Measurements from ENCODE around the gene NNMT.

Gene NNMT

DNA sequence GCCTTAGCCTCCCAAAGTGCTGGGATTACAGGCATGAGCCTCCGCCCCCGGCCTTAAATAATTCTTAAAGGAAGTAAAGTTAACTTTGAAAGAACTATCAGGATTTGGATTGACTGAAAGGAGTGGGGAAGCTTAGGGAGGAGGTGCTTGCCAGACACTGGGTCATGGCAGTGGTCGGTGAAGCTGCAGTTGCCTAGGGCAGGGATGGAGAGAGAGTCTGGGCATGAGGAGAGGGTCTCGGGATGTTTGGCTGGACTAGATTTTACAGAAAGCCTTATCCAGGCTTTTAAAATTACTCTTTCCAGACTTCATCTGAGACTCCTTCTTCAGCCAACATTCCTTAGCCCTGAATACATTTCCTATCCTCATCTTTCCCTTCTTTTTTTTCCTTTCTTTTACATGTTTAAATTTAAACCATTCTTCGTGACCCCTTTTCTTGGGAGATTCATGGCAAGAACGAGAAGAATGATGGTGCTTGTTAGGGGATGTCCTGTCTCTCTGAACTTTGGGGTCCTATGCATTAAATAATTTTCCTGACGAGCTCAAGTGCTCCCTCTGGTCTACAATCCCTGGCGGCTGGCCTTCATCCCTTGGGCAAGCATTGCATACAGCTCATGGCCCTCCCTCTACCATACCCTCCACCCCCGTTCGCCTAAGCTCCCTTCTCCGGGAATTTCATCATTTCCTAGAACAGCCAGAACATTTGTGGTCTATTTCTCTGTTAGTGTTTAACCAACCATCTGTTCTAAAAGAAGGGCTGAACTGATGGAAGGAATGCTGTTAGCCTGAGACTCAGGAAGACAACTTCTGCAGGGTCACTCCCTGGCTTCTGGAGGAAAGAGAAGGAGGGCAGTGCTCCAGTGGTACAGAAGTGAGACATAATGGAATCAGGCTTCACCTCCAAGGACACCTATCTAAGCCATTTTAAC, at the start of gene NNMT:
NNMT (plus strand) TSS at position 724 of the 929 bp plus-strand sequence; CDS start at position 882, 158 bp downstream.
- TF ChIP-seq Cebpa-rat (IDR thresholded peaks at IDR 0.05): no peak
- H3K36me3 ChIP-seq: no peaks in the 10 kb centered on the region
- no peaks in the 10 kb centered on the region for H3K27me3 ChIP-seq
- H3K27ac ChIP-seq: no peak within 1 kb of the TSS
- H3K9me3 ChIP-seq: no peaks in the 10 kb centered on the region
- H3K4me2 ChIP-seq: no peak within 1 kb of the TSS
- H3K4me1 ChIP-seq: no peaks in the 10 kb centered on the region
- H4K20me1 ChIP-seq: no peaks in the 10 kb centered on the region
- no peak within 1 kb of the TSS for H3K4me3 ChIP-seq
- H3K9ac ChIP-seq: no peak within 1 kb of the TSS

- no peaks in the 10 kb centered on the region for H3K27me3 ChIP-seq
- TF ChIP-seq Cebpa-rat (IDR thresholded peaks at IDR 0.05): no peak
- H3K4me2 ChIP-seq: no peak overlapping the region
- no peak overlapping the region for H3K4me3 ChIP-seq
- H3K4me1 ChIP-seq: peaks cover 14% of the 10 kb centered on the region
- no peak overlapping the region for H3K27ac ChIP-seq
- H3K9me3 ChIP-seq: no peaks in the 10 kb centered on the region
- no peak overlapping the region for H3K9ac ChIP-seq
- H3K36me3 ChIP-seq: no peaks in the 10 kb centered on the region
- H4K20me1 ChIP-seq: no peaks in the 10 kb centered on the region
Observed at GRCh38 chr11:114247070-114247789, 49.0 kb upstream of the NNMT start.

DNA sequence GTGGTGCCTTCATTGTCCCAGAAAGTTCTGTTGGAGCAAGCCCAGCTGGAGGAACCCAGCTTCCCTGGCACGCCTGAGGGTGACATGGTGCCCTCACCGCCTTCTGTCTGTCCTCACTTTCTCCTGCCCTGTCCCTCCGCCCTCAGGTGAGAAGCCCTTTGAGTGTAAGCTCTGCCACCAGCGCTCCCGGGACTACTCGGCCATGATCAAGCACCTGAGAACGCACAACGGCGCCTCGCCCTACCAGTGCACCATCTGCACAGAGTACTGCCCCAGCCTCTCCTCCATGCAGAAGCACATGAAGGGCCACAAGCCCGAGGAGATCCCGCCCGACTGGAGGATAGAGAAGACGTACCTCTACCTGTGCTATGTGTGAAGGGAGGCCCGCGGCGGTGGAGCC, 46.0 kb upstream of the NNMT start:
- no peak overlapping the region for H3K27ac ChIP-seq
- no peak overlapping the region for H3K9ac ChIP-seq

GRCh38 chr11:114250993-114251814, 45.0 kb upstream of the NNMT start:
- no peak for TF ChIP-seq Cebpa-rat (IDR thresholded peaks at IDR 0.05)
- Histone ChIP-seq H3K27me3 (no peaks in the 10 kb centered on the region), H3K9ac (no peak overlapping the region), H3K9me3 (no peaks in the 10 kb centered on the region), H3K36me3 (no peaks in the 10 kb centered on the region), H3K4me1 (peaks cover 18% of the 10 kb centered on the region), H4K20me1 (no peaks in the 10 kb centered on the region), H3K27ac (no peak overlapping the region; the same call in 1 of the 2 replicates), H3K4me3 (no peak overlapping the region), H3K4me2 (peak overlapping the region; percentile 78)

More for the DNA sequence above, 46.0 kb upstream of the NNMT start:
- Histone ChIP-seq H3K27me3 (no peaks in the 10 kb centered on the region), H3K9me3 (no peaks in the 10 kb centered on the region), H3K4me2 (no peak overlapping the region), H3K4me1 (peaks cover 18% of the 10 kb centered on the region), H4K20me1 (no peaks in the 10 kb centered on the region), H3K4me3 (no peak overlapping the region), H3K36me3 (no peaks in the 10 kb centered on the region)
- TF ChIP-seq Cebpa-rat (IDR thresholded peaks at IDR 0.05): no peak

DNA sequence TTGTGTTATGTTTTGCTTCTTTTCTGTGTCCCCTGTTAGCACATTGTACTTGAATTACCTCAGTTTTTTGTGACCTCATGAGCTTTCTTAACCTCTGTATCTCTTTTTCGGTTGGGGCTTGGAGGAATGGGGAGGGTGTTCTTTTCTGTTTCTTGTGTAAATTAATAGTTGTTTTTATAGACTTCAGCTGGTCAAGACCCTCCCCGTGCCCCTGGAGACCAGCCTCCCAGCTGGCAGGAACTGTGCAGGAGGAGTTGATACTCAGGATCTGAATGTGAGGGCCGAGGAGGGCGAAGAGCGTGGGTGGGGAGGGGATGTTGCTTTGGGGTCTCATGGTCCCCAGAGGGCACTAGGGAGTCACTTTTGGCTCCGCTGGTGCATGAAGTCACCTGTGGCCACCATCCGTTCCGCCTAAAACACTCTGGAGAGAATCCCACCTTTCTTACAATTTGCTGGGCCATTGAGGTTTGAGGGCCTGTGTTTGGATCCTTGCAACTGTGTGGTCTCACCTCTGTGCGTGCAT, 44.3 kb upstream of the NNMT start:
- H3K4me2 ChIP-seq: peak overlapping the region; percentile 78
- no peaks in the 10 kb centered on the region for H3K9me3 ChIP-seq
- no peaks in the 10 kb centered on the region for H3K27me3 ChIP-seq
- peaks cover 20% of the 10 kb centered on the region for H3K4me1 ChIP-seq
- no peak for TF ChIP-seq Cebpa-rat (IDR thresholded peaks at IDR 0.05)
- H3K36me3 ChIP-seq: no peaks in the 10 kb centered on the region
- H3K9ac ChIP-seq: 0 out of 2 replicates have a peak overlapping the region, but pooled peaks have one; percentile 10
- no peaks in the 10 kb centered on the region for H4K20me1 ChIP-seq
- no peak overlapping the region for H3K4me3 ChIP-seq
- no peak overlapping the region; the same call in 1 of the 2 replicates for H3K27ac ChIP-seq

DNA sequence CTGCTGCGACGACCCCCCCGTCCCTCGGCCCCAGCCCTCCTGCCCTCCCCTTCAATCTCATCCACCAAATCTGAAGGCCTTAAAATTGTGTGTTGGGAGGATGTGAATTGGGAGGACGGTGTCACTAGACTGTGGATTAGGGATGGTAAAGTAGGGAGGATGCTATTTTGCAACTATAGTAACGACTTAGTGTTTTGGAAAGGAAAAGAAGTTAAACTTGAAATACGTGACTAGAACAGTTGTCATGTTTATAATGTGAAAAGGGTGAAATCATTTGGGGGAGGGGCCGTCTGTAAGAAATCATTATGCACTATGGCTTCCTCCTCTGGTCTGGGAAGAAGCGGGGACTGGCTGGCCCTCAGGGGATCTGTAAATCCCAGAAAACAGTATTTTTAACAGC, 43.4 kb upstream of the NNMT start:
- Histone ChIP-seq H3K4me2 (peak overlapping the region; percentile 78; the same call in 1 of the 2 replicates), H3K9me3 (no peaks in the 10 kb centered on the region), H3K27me3 (no peaks in the 10 kb centered on the region), H4K20me1 (no peaks in the 10 kb centered on the region), H3K4me3 (no peak overlapping the region), H3K9ac (no peak overlapping the region), H3K36me3 (no peaks in the 10 kb centered on the region), H3K4me1 (peaks cover 25% of the 10 kb centered on the region), H3K27ac (no peak overlapping the region)
- TF ChIP-seq Cebpa-rat (IDR thresholded peaks at IDR 0.05): no peak

- Histone ChIP-seq H4K20me1 (no peaks in the 10 kb centered on the region), H3K4me3 (no peak overlapping the region), H3K9ac (no peak overlapping the region), H3K9me3 (no peaks in the 10 kb centered on the region), H3K36me3 (no peaks in the 10 kb centered on the region), H3K27ac (no peak overlapping the region), H3K4me1 (peaks cover 35% of the 10 kb centered on the region), H3K4me2 (no peak overlapping the region), H3K27me3 (no peaks in the 10 kb centered on the region)
- no peak for TF ChIP-seq Cebpa-rat (IDR thresholded peaks at IDR 0.05)
Observed at GRCh38 chr11:114253771-114254170, 42.4 kb upstream of the NNMT start.

- peaks cover 44% of the 10 kb centered on the region for H3K4me1 ChIP-seq
- H3K9me3 ChIP-seq: no peaks in the 10 kb centered on the region
- no peaks in the 10 kb centered on the region for H4K20me1 ChIP-seq
- H3K27ac ChIP-seq: no peak overlapping the region
- no peak overlapping the region for H3K9ac ChIP-seq
- no peak overlapping the region for H3K4me3 ChIP-seq
- H3K36me3 ChIP-seq: no peaks in the 10 kb centered on the region
- H3K4me2 ChIP-seq: no peak overlapping the region
- TF ChIP-seq Cebpa-rat (IDR thresholded peaks at IDR 0.05): no peak
- H3K27me3 ChIP-seq: no peaks in the 10 kb centered on the region
Observed at GRCh38 chr11:114254571-114255146, 41.5 kb upstream of the NNMT start.

GRCh38 chr11:114255289-114255688, 40.9 kb upstream of the NNMT start:
- Histone ChIP-seq H3K36me3 (no peaks in the 10 kb centered on the region), H4K20me1 (no peaks in the 10 kb centered on the region), H3K27me3 (no peaks in the 10 kb centered on the region), H3K4me2 (no peak overlapping the region), H3K4me1 (peaks cover 44% of the 10 kb centered on the region), H3K4me3 (no peak overlapping the region), H3K9ac (no peak overlapping the region), H3K27ac (no peak overlapping the region), H3K9me3 (no peaks in the 10 kb centered on the region)
- TF ChIP-seq Cebpa-rat (IDR thresholded peaks at IDR 0.05): no peak

All from BLaER1 (cell line).